Measurements from ENCODE around the gene CEMIP2. TPM values are rescaled to one million over a fixed set of nuclear protein-coding genes. Genes with fewer than 3 reads are reported as not detected.

The CEMIP2 gene
- total RNA-seq, 1 donor from 2014 or later = 139 TPM

- Histone ChIP-seq H3K9me3 (ENCODE audit: insufficient read depth, low read depth, low read length) (no peaks in the 10 kb centered on the region), H4K20me1 (ENCODE audit: insufficient read depth, low read length) (peaks cover 25% of the 10 kb centered on the region), H3K4me1 (ENCODE audit: insufficient read depth, low read length) (peaks cover 10% of the 10 kb centered on the region), H3K9ac (ENCODE audit: low read length) (no peak overlapping the region), H3K4me3 (ENCODE audit: insufficient read depth, low read depth, low read length) (no peak overlapping the region), H3K27me3 (ENCODE audit: insufficient read depth, low read length) (no peaks in the 10 kb centered on the region), H3K36me3 (ENCODE audit: insufficient read depth, low read length) (peaks cover 15% of the 10 kb centered on the region), H3K79me2 (ENCODE audit: insufficient read depth, low read length) (peaks cover 9% of the 10 kb centered on the region), H2AFZ (ENCODE audit: low read depth, low read length) (no peak overlapping the region), H3K4me2 (ENCODE audit: low read length) (peak overlapping the region; percentile 35), H3K27ac (ENCODE audit: low read depth, low read length) (no peak overlapping the region)
- TF ChIP-seq EZH2 (IDR thresholded peaks at IDR 0.05; ENCODE audit: insufficient read depth, low read length) (no peak), CTCF (IDR thresholded peaks at IDR 0.05; ENCODE audit: insufficient read depth, low read depth, low read length) (no peak)
- H3K9me3 Mint-ChIP-seq (ENCODE audit: unreplicated experiment) = no peaks in the 10 kb centered on the region
- no peak for DNase-seq (ENCODE audit: low read depth)
- peaks cover 14% of the 10 kb centered on the region for H3K36me3 Mint-ChIP-seq (ENCODE audit: low read depth, unreplicated experiment)
- H3K4me1 Mint-ChIP-seq (ENCODE audit: low read depth, unreplicated experiment) = peaks cover 33% of the 10 kb centered on the region
- H3K27me3 Mint-ChIP-seq (ENCODE audit: low read depth, unreplicated experiment) = no peaks in the 10 kb centered on the region
- H3K4me3 Mint-ChIP-seq (ENCODE audit: unreplicated experiment) = no peak overlapping the region
- no peak overlapping the region for H3K27ac Mint-ChIP-seq (ENCODE audit: unreplicated experiment)
- FAIRE-seq = no peak
Measured at GRCh38 chr9:71742703-71743102, 25.6 kb downstream of the CEMIP2 start.

- FAIRE-seq = no peak
- Histone ChIP-seq H3K4me1 (ENCODE audit: insufficient read depth, low read length) (peaks cover 10% of the 10 kb centered on the region), H3K4me2 (ENCODE audit: low read length) (peak overlapping the region; percentile 5), H3K9ac (ENCODE audit: low read length) (no peak overlapping the region), H3K4me3 (ENCODE audit: insufficient read depth, low read depth, low read length) (no peak overlapping the region), H4K20me1 (ENCODE audit: insufficient read depth, low read length) (peaks cover 20% of the 10 kb centered on the region), H3K36me3 (ENCODE audit: insufficient read depth, low read length) (peaks cover 10% of the 10 kb centered on the region), H2AFZ (ENCODE audit: low read depth, low read length) (no peak overlapping the region), H3K27ac (ENCODE audit: low read depth, low read length) (no peak overlapping the region), H3K9me3 (ENCODE audit: insufficient read depth, low read depth, low read length) (no peaks in the 10 kb centered on the region), H3K79me2 (ENCODE audit: insufficient read depth, low read length) (peaks cover 3% of the 10 kb centered on the region), H3K27me3 (ENCODE audit: insufficient read depth, low read length) (no peaks in the 10 kb centered on the region)
- H3K4me1 Mint-ChIP-seq (ENCODE audit: low read depth, unreplicated experiment) = peaks cover 28% of the 10 kb centered on the region
- peaks cover 14% of the 10 kb centered on the region for H3K36me3 Mint-ChIP-seq (ENCODE audit: low read depth, unreplicated experiment)
- no peak overlapping the region for H3K4me3 Mint-ChIP-seq (ENCODE audit: unreplicated experiment)
- no peak overlapping the region for H3K27ac Mint-ChIP-seq (ENCODE audit: unreplicated experiment)
- DNase-seq (ENCODE audit: low read depth) = peak; percentile 61
- no peaks in the 10 kb centered on the region for H3K27me3 Mint-ChIP-seq (ENCODE audit: low read depth, unreplicated experiment)
- no peak for TF ChIP-seq CTCF (IDR thresholded peaks at IDR 0.05; ENCODE audit: insufficient read depth, low read depth, low read length)
- no peaks in the 10 kb centered on the region for H3K9me3 Mint-ChIP-seq (ENCODE audit: unreplicated experiment)
Measured at GRCh38 chr9:71741926-71742648, 26.2 kb downstream of the CEMIP2 start.

- Histone ChIP-seq H3K4me3 (ENCODE audit: insufficient read depth, low read depth, low read length) (no peak overlapping the region), H3K9me3 (ENCODE audit: insufficient read depth, low read depth, low read length) (no peaks in the 10 kb centered on the region), H3K9ac (ENCODE audit: low read length) (no peak overlapping the region), H3K79me2 (ENCODE audit: insufficient read depth, low read length) (no peaks in the 10 kb centered on the region), H3K27me3 (ENCODE audit: insufficient read depth, low read length) (no peaks in the 10 kb centered on the region), H2AFZ (ENCODE audit: low read depth, low read length) (no peak overlapping the region), H4K20me1 (ENCODE audit: insufficient read depth, low read length) (peaks cover 25% of the 10 kb centered on the region), H3K36me3 (ENCODE audit: insufficient read depth, low read length) (peaks cover 7% of the 10 kb centered on the region), H3K27ac (ENCODE audit: low read depth, low read length) (no peak overlapping the region), H3K4me1 (ENCODE audit: insufficient read depth, low read length) (peaks cover 10% of the 10 kb centered on the region), H3K4me2 (ENCODE audit: low read length) (no peak overlapping the region)
- Mint-ChIP-seq H3K9me3 (ENCODE audit: unreplicated experiment) (no peaks in the 10 kb centered on the region), H3K36me3 (ENCODE audit: low read depth, unreplicated experiment) (peaks cover 14% of the 10 kb centered on the region), H3K4me1 (ENCODE audit: low read depth, unreplicated experiment) (peaks cover 23% of the 10 kb centered on the region), H3K27ac (ENCODE audit: unreplicated experiment) (no peak overlapping the region), H3K4me3 (ENCODE audit: unreplicated experiment) (no peak overlapping the region), H3K27me3 (ENCODE audit: low read depth, unreplicated experiment) (no peaks in the 10 kb centered on the region)
- FAIRE-seq (no peak), DNase-seq (ENCODE audit: low read depth) (no peak)
- TF ChIP-seq EZH2 (IDR thresholded peaks at IDR 0.05; ENCODE audit: insufficient read depth, low read length) (no peak), CTCF (IDR thresholded peaks at IDR 0.05; ENCODE audit: insufficient read depth, low read depth, low read length) (no peak)
Measured at GRCh38 chr9:71740199-71740598, 28.1 kb downstream of the CEMIP2 start.

Measured in astrocyte (in vitro differentiated cells and primary cell).